Endothelial cell (in vitro differentiated cells): ENCODE data around the gene USP22. TPM values are rescaled to one million over a fixed set of nuclear protein-coding genes. Genes with fewer than 3 reads are reported as not detected.

Experiments
- DNase-seq: peaks from one replicate; pipeline ENCODE4 v3.0.0; 2021; ENCODE audit warnings: low spot score
- H3K27ac Mint-ChIP-seq: one replicate; pipeline ENCODE4 v1.8.0; 2021; ENCODE audit warnings: mixed read lengths, inconsistent platforms; ENCODE audit not compliant: unreplicated experiment
- H3K27me3 Mint-ChIP-seq: one replicate; pipeline ENCODE4 v1.8.0; 2021; ENCODE audit warnings: mild to moderate bottlenecking, moderate library complexity, mixed read lengths, inconsistent platforms; ENCODE audit not compliant: unreplicated experiment
- H3K36me3 Mint-ChIP-seq: one replicate; pipeline ENCODE4 v1.8.0; 2021; ENCODE audit warnings: mild to moderate bottlenecking, low read depth, mixed read lengths, inconsistent platforms; ENCODE audit not compliant: unreplicated experiment
- H3K4me1 Mint-ChIP-seq: one replicate; pipeline ENCODE4 v1.8.0; 2021; ENCODE audit warnings: mild to moderate bottlenecking, mixed read lengths, inconsistent platforms; ENCODE audit not compliant: unreplicated experiment
- H3K4me3 Mint-ChIP-seq: one replicate; pipeline ENCODE4 v1.8.0; 2021; ENCODE audit warnings: mild to moderate bottlenecking, mixed read lengths, inconsistent platforms; ENCODE audit not compliant: unreplicated experiment
- H3K9me3 Mint-ChIP-seq: one replicate; pipeline ENCODE4 v1.8.0; 2021; ENCODE audit warnings: mixed read lengths, inconsistent platforms; ENCODE audit not compliant: unreplicated experiment
- total RNA-seq: library from RNA; stranded (reverse); fragmentation: NEBNext Ultra II Directional; extraction: Animal tissue kit (Norgen Biotek cat#: 25700); gene quantifications from one replicate; pipeline ENCODE4 v1.2.1, GENCODE V29; 2021; ENCODE audit not compliant: unreplicated experiment
- TF ChIP-seq, protein P1 (sequence below): fragments of 200-600 bp; sonication (generic); IDR thresholded peaks from one replicate; pipeline ENCODE4 v1.5.0; 2021; ENCODE audit warnings: antibody characterized with exemption; ENCODE audit not compliant: unreplicated experiment

The USP22 gene
- total RNA-seq, 1 donor from 2014 or later, result 294 TPM

DNA sequence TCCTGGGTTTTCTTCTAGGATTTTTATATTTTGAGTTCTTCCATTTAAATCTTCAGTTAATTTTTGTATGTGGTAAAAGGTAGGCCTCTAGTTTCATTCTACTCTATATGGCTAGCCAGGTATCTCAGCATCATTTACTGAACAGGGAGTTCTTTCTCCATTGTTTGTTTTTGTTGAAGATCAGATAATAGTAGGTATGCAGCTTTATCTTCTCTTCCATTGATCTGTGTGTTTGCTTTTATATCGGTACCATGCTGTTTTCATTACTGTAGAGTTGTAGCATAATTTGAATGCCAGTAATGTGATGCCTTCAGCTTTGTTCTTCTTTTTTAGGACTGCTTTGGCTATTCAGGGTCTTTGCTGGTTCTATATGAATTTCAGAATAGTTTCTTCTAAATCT lies 77.3 kb downstream of the USP22 start:
- DNase-seq, result no peak
- Mint-ChIP-seq H3K27ac (no peak overlapping the region), H3K4me1 (peaks cover 6% of the 10 kb centered on the region)

DNA sequence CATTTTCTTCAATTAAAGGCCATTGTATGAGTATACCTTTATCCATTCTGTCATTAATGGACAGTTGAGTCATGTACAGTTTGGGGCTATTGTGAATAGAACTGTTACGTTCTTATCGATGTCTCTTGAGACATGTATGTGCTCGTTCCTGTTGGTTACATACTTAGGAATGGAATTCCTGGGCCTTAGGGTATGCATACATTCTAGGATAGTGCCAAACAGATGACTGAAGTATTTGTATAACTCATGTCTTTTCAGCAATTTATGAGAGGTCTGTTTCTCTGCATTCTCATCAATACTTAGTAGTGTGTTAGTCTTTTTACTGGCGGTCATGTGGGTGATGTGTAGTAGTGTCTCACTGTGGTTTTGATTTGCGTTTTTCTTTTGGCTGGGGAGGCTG lies 81.2 kb downstream of the USP22 start:
- TF ChIP-seq, protein P1, sequence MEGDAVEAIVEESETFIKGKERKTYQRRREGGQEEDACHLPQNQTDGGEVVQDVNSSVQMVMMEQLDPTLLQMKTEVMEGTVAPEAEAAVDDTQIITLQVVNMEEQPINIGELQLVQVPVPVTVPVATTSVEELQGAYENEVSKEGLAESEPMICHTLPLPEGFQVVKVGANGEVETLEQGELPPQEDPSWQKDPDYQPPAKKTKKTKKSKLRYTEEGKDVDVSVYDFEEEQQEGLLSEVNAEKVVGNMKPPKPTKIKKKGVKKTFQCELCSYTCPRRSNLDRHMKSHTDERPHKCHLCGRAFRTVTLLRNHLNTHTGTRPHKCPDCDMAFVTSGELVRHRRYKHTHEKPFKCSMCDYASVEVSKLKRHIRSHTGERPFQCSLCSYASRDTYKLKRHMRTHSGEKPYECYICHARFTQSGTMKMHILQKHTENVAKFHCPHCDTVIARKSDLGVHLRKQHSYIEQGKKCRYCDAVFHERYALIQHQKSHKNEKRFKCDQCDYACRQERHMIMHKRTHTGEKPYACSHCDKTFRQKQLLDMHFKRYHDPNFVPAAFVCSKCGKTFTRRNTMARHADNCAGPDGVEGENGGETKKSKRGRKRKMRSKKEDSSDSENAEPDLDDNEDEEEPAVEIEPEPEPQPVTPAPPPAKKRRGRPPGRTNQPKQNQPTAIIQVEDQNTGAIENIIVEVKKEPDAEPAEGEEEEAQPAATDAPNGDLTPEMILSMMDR, result no peak
- H3K36me3 Mint-ChIP-seq, result no peaks in the 10 kb centered on the region
- no peak for DNase-seq
- H3K4me1 Mint-ChIP-seq, result no peaks in the 10 kb centered on the region
- H3K9me3 Mint-ChIP-seq, result no peaks in the 10 kb centered on the region
- H3K4me3 Mint-ChIP-seq, result no peak overlapping the region
- H3K27me3 Mint-ChIP-seq, result no peaks in the 10 kb centered on the region
- H3K27ac Mint-ChIP-seq, result no peak overlapping the region

More for the DNA sequence above, 77.3 kb downstream of the USP22 start:
- Mint-ChIP-seq H3K27me3 (peaks cover 5% of the 10 kb centered on the region), H3K4me3 (no peak overlapping the region), H3K36me3 (no peaks in the 10 kb centered on the region), H3K9me3 (no peaks in the 10 kb centered on the region)
- TF ChIP-seq, protein P1, result no peak

DNA sequence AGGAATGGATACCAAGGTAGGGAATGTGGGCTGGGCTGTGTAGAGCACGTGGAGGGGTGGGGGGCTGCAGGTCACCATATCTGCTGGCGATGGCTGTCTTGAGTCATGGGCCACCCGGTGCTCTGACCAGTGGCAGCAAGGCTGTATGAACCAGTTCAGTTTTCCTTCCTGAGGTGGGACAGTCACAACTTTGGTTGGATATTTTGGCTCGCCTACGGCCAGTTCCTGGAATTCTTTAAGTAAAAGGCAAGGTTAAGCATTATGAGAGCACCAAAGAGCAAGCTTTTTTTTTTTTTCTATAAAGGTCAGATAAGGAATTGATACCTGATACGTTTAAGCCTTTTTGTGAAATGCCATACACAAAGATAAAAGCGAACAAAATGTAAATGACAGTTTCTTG lies 81.9 kb downstream of the USP22 start:
- no peaks in the 10 kb centered on the region for H3K36me3 Mint-ChIP-seq
- TF ChIP-seq, protein P1, result no peak
- no peaks in the 10 kb centered on the region for H3K9me3 Mint-ChIP-seq
- H3K4me3 Mint-ChIP-seq, result no peak overlapping the region
- DNase-seq, result no peak
- H3K4me1 Mint-ChIP-seq, result no peaks in the 10 kb centered on the region
- H3K27ac Mint-ChIP-seq, result no peak overlapping the region
- no peaks in the 10 kb centered on the region for H3K27me3 Mint-ChIP-seq

DNA sequence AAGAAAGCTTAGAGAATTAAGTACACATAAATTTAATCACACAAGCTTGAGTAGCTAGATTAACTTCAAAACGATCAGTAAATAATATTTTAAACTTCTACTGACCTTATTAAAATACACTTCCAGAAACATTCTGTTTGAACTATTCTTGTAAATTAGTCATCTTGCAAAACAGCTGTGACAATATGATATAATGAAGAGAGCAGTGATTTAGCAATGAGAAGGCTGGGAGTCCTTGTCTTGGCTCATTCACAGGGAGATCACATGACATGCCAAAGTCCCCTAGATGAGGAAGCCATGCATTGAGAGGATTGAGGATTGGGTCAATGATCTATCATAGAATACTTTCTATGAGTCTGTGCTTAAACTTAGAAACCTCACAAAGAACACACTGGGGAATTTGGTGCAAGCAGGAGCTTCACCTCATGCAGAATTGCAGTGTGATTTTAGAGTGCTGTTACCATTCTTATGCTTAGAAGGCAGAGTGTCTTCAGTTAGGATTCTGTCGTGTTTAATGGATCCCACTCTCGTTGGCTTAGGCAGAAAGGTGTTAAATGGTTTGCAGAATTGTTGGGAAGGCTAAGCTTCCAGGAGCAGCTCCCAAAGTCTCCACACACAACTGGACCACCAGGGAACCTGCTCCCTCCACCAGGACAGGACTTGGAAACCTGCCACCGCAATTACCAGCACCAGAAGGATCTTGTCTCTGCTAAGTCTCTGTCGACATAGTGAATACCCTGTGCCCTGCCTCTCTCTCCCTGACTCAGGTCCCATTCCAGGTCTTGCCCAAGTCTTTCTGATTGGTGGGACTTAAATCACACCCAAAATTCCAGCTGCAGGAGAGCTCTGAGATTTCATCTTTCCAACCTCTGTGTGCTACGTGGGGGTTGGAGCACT lies 87.1 kb downstream of the USP22 start:
- Mint-ChIP-seq H3K36me3 (no peaks in the 10 kb centered on the region), H3K9me3 (no peaks in the 10 kb centered on the region), H3K27me3 (no peaks in the 10 kb centered on the region), H3K4me1 (no peaks in the 10 kb centered on the region), H3K4me3 (no peak overlapping the region), H3K27ac (no peak overlapping the region)
- TF ChIP-seq, protein P1, result no peak
- DNase-seq, result no peak

DNA sequence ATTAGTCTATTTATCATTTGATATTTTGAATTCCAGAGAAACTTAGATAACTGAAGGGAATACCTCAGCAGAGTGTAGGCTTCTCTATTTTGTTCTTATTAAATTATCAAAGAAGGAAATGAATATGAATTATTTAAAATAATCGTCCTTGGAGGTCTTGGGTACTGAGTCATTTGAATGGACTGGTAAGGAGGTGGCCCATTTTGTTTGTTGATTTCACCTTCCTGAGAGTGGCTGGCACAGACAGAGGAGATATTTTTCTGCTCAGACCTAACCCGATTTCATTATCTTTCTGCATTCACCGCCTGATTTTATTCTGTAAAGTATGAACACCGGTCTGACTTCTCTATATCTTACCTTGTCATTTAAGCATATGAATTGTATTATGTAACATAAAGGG lies 88.0 kb downstream of the USP22 start:
- TF ChIP-seq, protein P1, result no peak
- Mint-ChIP-seq H3K36me3 (no peaks in the 10 kb centered on the region), H3K4me1 (no peaks in the 10 kb centered on the region), H3K4me3 (no peak overlapping the region), H3K9me3 (no peaks in the 10 kb centered on the region), H3K27ac (no peak overlapping the region), H3K27me3 (no peaks in the 10 kb centered on the region)
- no peak for DNase-seq
